ENCODE measurements around the gene MRPL42. TPM values are rescaled to one million over a fixed set of nuclear protein-coding genes. Genes with fewer than 3 reads are reported as not detected.

The MRPL42 gene
- polyA plus RNA-seq, 1 donor (not counting 4 experiments of a cell fraction or from before 2014, with no cell fraction given) = 110 TPM

GRCh38 chr12:93419388-93420034 lies 47.8 kb upstream of the MRPL42 start:
- TF ChIP-seq EZH2 (IDR thresholded peaks at IDR 0.05; ENCODE audit: low read length) (no peak), CTCF (optimal IDR thresholded peaks at IDR 0.05 in 1 of 3, IDR thresholded peaks at IDR 0.05 in 1 of 3, conservative IDR thresholded peaks at IDR 0.05 in 1 of 3; ENCODE audit: extremely low read depth in 1 of 3, insufficient read depth in 2 of 3, low read length in 3 of 3) (no peak)
- no peak overlapping the region for H2AFZ ChIP-seq (ENCODE audit: control insufficient read depth, low read length)
- no peak overlapping the region for H3K4me2 ChIP-seq (ENCODE audit: control insufficient read depth, extremely low read depth, insufficient read depth, low read depth, low read length)
- H3K9me3 ChIP-seq (ENCODE audit: control insufficient read depth, low read depth, low read length) = no peaks in the 10 kb centered on the region
- H3K4me1 ChIP-seq (ENCODE audit: control insufficient read depth, extremely low read depth, insufficient read depth, low read length) = no peaks in the 10 kb centered on the region
- no peaks in the 10 kb centered on the region for H3K27me3 ChIP-seq (ENCODE audit: control insufficient read depth, extremely low read depth, insufficient read depth, low read length)
- H3K27ac ChIP-seq (ENCODE audit: control insufficient read depth, insufficient read depth, low read length) = no peak overlapping the region
- H3K36me3 ChIP-seq (ENCODE audit: control insufficient read depth in 2 of 2, extremely low read depth in 1 of 2, insufficient read depth in 2 of 2, low read length in 2 of 2) = peaks cover 0 to 6% of the 10 kb centered on the region in 2 experiments
- no peak overlapping the region for H3K9ac ChIP-seq (ENCODE audit: control insufficient read depth, extremely low read depth, insufficient read depth, low read length)
- dilution Hi-C loops (cut with MboI; ENCODE audit: extremely low pct_ligation_motif_present, low sequenced_read_pairs) = no loop called here
- no peaks in the 10 kb centered on the region for H3K9me1 ChIP-seq (ENCODE audit: control insufficient read depth, extremely low read depth, insufficient read depth, low read length)
- peaks cover 100% of the 10 kb centered on the region for H3K79me2 ChIP-seq (ENCODE audit: control insufficient read depth, insufficient read depth, low read length)
- no peak overlapping the region for H3K4me3 ChIP-seq (ENCODE audit: control insufficient read depth in 2 of 3, extremely low read depth in 1 of 3, insufficient read depth in 2 of 3, low read depth in 1 of 3, low read length in 3 of 3)
- no peak for FAIRE-seq
- DNase-seq (ENCODE audit: low read depth, low spot score) = no peak
- H4K20me1 ChIP-seq (ENCODE audit: control insufficient read depth, extremely low read depth, insufficient read depth, low read length) = peaks cover 9% of the 10 kb centered on the region

DNA sequence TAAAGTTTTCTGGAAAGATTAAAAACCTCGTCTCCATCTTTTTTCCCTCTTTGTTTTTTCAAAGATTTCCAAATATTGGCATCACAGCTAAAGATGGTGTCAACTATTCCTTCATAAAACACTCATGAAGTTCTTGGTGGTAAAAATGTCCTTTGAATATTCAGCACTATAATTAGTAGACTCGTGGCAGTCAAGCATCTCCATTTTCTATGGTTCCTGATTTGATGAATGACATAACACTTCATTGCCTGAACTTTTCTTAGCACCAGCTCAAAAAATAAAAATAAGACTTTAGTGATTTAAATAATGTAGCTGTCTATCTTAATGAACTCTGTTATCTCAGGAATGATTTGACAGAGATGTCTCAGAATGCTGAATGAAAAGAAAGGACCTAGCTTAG lies 45.3 kb upstream of the MRPL42 start:
- no peak for FAIRE-seq
- dilution Hi-C loops (cut with MboI; ENCODE audit: extremely low pct_ligation_motif_present, low sequenced_read_pairs) = no loop called here

More for the DNA sequence above, 45.3 kb upstream of the MRPL42 start:
- no peaks in the 10 kb centered on the region for H3K27me3 ChIP-seq (ENCODE audit: control insufficient read depth, extremely low read depth, insufficient read depth, low read length)
- no peaks in the 10 kb centered on the region for H3K9me1 ChIP-seq (ENCODE audit: control insufficient read depth, extremely low read depth, insufficient read depth, low read length)
- DNase-seq (ENCODE audit: low read depth, low spot score) = no peak
- no peak overlapping the region for H3K27ac ChIP-seq (ENCODE audit: control insufficient read depth, insufficient read depth, low read length)
- H3K36me3 ChIP-seq (ENCODE audit: control insufficient read depth in 2 of 2, extremely low read depth in 1 of 2, insufficient read depth in 2 of 2, low read length in 2 of 2) = peaks cover 0 to 6% of the 10 kb centered on the region in 2 experiments
- no peaks in the 10 kb centered on the region for H3K9me3 ChIP-seq (ENCODE audit: control insufficient read depth, low read depth, low read length)
- no peaks in the 10 kb centered on the region for H3K4me1 ChIP-seq (ENCODE audit: control insufficient read depth, extremely low read depth, insufficient read depth, low read length)
- H2AFZ ChIP-seq (ENCODE audit: control insufficient read depth, low read length) = no peak overlapping the region
- H3K79me2 ChIP-seq (ENCODE audit: control insufficient read depth, insufficient read depth, low read length) = peaks cover 100% of the 10 kb centered on the region
- no peak overlapping the region for H3K9ac ChIP-seq (ENCODE audit: control insufficient read depth, extremely low read depth, insufficient read depth, low read length)
- no peak overlapping the region for H3K4me2 ChIP-seq (ENCODE audit: control insufficient read depth, extremely low read depth, insufficient read depth, low read depth, low read length)
- no peak for TF ChIP-seq CTCF (optimal IDR thresholded peaks at IDR 0.05 in 1 of 3, IDR thresholded peaks at IDR 0.05 in 1 of 3, conservative IDR thresholded peaks at IDR 0.05 in 1 of 3; ENCODE audit: extremely low read depth in 1 of 3, insufficient read depth in 2 of 3, low read length in 3 of 3)
- no peak for TF ChIP-seq EZH2 (IDR thresholded peaks at IDR 0.05; ENCODE audit: low read length)
- H3K4me3 ChIP-seq (ENCODE audit: control insufficient read depth in 2 of 3, extremely low read depth in 1 of 3, insufficient read depth in 2 of 3, low read depth in 1 of 3, low read length in 3 of 3) = no peak overlapping the region
- H4K20me1 ChIP-seq (ENCODE audit: control insufficient read depth, extremely low read depth, insufficient read depth, low read length) = peaks cover 17% of the 10 kb centered on the region

All from keratinocyte (primary cell).